C1 segment of cervical spinal cord (tissue), 14 donors: ENCODE data around the gene SOX21.
A peak's percentile ranks its signal among the peaks of the same experiment; 100 is the strongest.
"Not testable (repeated sequence)": the region's sequence is repeated elsewhere in the genome, so short reads cannot be mapped to it uniquely, and the experiment has no call there.

ENCODE experiments used
- DNase-seq, 14 donors: peaks; one replicate each; lab custom pipeline; 2025; lab: John Stamatoyannopoulos, UW

SOX21 gene

DNA sequence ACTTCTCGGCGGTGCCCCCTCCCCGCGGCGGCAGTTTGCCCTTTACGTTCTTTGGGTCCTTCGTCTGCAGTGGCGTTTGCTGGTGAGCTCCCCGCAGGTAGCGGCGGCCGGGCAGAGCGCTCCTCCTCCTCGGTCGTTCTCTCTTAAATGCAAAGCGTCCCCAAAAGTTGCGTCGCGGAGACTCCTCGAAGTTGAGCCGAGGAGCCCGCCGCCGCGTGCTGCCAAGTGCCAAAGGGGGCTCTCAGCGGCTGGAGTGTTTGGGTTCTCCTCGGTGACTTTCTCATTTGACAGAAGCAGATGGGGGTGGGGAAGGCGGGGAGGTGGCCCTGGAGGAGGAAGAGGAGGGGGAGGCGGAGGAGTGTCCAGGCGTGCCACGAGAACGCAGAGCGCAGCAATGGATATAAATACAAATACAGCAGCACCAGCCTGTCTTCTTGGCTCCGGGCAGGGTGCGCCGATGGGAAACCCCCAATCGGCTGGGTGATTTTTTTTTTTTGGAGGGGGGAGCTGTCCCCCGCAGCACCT, at the start of gene SOX21:
Gene SOX21, minus strand, starts transcription at position 259 of the 525 bp plus-strand sequence. CDS start 496 bp downstream, outside the sequence.
- DNase-seq, result peak in 8 of 14 donors; percentile 8 to 64 (median 48)

DNA sequence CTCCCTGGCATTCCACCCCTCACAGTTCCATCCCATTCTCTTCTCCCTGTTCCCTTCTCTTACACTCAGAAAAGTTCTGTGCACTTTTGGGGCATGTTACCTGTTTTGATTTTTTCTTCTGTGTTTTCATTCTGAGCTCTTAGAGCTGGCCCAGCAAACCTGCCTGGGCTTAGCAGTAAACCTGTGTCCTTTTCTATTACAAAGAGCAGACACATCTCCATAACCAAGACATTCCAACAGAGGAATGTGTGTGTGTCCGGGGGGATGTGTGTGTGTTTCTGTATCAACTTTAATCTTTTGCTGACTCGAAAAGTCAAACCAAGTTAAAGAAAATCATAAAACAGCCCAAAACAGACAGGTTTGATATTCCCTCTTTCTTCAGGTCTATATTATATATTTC, 49.1 kb upstream of the SOX21 start:
- no peak for DNase-seq

DNA sequence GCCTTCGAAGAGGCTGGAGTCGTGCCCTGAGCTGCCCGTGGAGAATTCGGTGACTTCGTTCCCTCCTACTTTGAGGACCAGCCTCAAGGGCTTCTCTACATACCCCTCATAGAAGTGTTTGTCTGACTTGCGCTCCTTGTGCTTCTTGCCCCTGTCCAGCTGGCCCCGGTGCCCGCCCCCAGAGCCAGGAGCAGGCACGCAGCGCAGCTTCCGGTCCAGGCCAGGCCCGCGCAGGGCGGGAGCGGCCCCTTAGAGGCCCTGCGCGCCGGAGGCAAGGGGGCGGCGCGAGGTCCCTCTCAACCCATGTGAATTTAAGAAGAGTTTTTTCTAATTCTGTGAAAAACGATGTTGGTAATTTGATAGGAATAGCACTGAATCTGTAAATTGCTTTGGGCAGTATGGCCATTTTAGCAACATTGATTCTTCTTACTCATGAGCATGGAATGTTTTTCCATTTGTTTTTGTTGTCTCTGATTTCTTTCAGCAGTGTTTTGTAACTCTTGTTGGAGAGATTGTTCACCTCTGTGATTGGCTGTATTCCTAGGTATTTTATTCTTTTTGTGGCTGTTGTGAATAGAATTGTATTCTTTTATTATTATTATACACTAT, 46.9 kb upstream of the SOX21 start:
- no peak for DNase-seq

DNA sequence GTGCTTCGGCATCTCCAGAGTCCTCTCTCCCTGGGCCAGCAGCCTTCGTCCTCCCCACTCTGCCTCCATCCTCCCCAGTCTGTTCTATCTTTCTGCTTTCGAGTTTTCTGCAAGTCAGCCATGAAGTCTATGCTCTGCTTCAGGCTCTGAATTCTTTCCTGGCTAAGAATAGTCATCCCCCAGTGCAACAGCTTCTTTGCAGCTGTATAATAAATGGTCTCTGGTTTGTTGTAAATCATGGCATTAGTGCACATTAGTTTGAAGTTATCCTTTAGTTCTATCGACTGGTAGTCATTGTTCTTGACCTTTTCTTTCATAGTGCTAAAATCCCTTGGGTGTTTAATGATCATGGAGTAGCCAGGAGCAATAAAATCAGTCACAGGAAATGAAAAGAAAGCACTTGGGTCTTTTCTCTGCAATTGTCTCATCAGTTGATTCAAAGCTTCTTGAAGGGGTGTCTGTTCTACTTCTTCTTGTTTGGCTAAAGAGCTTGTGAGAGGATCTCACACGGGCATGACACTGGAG, 46.2 kb upstream of the SOX21 start:
- no peak for DNase-seq

DNA sequence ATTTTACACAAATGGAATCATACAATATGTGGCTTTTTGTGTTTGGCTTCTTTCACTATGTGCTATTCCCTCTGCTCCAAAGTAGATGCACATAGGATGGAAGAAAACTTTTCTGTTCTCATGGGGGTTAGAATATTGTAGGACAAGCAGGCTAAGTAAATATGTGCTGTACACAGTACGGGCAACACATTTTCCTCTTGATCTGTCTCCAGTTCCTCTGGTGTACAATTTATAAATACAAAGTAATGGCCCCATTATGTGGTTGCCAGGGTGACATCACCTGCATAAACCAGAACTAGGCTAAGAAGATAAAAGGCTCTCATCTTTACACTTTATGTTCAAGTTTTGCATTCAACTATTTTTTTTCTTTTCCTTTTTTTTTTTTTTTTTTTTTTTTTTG, 41.0 kb upstream of the SOX21 start:
- DNase-seq, result no peak

DNA sequence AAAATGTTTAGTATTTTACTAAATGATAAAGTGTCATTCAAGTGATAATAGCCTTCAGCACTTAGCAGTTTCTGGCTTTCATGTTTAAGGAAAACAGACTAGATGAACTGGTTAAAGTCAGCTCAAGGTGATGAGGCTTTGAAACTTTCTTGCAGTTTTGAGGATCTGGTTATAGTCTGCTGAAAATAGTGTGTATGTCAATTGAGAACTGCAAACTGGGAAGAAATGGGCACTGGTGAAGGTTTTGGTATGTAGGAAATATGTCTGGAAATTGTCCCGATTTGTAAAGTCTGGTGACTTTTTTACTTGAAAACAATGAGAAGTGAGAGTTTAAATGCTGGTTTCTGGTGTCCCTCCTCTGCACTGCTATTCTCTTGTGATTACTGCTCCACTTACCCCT, 36.8 kb upstream of the SOX21 start:
- no peak for DNase-seq

DNA sequence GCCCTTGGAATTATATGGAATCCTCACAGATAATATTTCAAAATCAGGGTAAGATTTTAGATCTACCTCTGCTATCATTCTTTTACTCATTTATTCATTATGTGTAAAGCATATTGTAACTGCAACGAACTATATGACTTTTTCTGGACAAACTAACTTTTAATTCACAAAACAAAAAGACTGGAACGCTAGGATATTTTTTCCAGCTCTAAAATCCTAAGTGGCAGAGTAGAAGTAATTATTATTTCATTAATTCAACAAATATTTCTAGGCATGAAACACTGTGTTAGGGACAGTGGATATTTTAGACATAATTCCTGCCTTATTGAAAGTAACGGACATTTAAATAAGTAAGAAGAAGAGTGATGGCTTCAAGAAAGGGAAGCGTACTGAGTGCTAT, 26.9 kb upstream of the SOX21 start:
- no peak for DNase-seq

DNA sequence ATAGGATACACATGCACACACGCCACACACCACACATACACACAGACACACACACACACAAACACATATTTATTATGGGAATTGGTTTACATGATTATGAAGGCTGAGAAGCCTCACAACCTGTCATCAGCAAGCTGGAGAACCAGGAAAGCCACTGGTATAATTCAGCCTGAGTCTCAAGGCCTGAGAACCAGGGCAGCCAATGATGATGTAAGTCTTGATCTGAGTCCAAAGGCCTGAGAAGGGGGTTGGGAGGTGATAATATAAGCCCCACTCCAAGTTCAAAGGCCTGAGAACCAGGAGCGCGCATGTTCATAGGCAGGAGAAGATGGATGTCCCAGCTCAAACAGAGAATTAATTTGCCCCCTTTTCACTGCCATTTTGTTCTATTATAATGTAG, 18.7 kb upstream of the SOX21 start:
- DNase-seq, result no peak

DNA sequence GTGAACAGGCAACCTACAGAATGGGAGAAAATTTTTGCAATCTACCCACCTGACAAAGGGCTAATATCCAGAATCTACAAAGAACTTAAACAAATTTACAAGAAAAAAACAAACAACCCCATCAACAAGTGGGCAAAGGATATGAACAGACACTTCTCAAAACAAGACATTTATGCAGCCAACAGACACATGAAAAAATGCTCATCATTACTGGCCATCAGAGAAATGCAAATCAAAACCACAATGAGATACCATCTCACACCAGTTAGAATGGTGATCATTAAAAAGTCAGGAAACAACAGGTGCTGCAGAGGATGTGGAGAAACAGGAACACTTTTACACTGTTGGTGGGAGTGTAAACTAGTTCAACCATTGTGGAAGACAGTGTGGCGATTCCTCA, 17.6 kb upstream of the SOX21 start:
- DNase-seq, result not testable (repeated sequence)

DNA sequence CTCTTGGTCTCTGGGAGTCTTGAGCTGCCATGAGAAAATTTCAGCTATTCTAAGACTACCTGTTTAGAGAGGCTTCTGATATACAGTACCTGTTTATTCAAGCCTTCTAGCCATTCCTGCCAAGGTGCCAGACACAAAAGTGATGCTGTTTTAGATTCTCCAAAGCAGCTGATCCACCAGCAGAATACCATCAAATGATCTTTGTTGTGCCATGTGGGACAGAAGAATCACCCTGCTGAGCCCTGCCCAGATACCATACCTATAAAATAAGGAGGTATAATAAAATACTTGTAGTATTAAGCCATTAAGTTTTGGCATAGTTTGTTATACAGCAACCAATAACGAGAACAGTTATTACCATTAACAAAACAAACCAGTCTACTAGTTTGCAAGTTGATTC, 14.1 kb upstream of the SOX21 start:
- DNase-seq, result no peak

DNA sequence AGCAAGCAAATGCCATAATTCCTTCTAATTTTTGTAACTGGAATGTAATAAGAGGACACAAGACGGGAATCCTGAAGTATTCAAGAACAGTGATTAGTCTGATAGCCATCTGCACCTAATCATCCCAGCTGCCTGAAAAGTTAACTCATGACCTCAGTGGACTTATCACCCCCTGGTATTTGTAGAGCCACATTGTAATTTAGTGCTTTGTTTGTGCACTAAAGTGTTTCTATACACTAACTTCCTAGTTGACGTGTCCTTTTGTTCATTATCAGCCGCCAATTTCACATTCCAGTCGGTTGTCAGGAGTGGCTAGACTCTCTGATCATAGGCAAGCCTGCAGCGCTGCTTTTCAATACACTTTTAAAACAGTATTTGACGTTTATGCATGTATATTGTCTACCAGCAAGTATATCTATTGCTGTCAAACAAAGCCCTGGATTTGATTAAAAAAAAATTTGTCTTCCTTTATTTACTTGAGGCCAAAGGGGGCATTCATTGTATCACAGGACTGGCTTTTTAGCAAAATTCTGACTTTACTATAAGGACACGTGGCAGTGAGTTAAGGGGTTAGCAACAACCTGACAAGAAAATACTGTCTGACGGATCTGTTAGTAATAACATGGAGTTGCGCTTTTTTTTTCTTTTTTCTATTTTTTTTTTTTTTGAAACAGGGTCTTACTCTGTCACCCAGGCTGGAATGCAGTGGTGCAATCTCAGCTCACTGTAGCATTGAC, 10.4 kb upstream of the SOX21 start:
- DNase-seq, result no peak

DNA sequence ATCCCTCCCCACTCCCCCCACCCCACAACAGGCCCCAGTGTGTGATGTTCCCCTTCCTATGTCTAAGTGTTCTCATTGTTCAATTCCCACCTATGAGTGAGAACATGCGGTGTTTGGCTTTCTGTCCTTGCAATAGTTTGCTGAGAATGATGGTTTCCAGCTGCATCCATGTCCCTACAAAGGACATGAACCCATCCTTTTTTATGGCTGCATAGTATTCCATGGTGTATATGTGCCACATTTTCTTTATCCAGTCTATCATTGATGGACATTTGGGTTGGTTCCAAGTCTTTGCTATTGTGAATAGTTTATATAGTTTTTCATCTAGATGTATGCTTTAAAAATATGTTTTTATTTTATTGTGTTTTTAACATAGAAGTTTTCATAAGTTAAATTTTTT, 6.4 kb upstream of the SOX21 start:
- not testable (repeated sequence) for DNase-seq

DNA sequence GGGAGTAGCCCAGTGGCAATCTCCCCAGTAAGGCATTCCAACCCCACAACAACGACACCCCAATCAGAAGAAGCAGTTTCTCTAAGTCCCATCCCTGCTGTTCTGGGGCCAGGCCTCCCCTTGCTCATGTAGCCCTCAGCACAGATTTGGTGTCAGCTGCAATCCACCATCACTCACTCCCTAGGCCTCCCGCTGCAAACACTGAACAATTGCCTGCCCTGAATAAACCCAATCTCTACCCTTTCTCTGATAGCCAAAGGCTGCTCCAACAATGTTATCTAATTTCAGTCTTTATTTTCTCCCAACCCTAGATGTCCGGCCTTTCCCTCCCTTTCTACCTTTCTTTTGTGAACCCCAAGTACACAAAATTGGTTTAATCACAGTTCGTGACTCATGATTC, 5.6 kb upstream of the SOX21 start:
- no peak for DNase-seq

DNA sequence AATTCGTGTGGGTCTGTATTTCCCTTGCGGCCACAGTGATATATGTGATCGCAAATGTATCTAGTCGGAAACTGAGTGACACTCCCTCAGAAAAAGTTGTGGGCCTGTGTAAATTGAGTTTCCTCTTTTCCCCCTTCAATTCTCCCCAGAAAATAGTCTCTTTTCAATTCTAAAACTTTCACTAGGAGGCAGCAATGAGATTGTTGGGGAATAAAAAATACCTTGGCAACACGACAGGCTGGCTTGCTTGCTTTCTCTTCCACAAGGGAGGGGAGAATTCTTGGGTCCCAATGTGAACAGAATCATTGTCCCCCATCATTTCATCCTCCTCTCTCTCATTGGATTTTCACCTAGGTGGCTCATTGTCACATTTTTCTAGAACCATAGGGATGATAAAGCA, 3.7 kb upstream of the SOX21 start:
- no peak for DNase-seq

DNA sequence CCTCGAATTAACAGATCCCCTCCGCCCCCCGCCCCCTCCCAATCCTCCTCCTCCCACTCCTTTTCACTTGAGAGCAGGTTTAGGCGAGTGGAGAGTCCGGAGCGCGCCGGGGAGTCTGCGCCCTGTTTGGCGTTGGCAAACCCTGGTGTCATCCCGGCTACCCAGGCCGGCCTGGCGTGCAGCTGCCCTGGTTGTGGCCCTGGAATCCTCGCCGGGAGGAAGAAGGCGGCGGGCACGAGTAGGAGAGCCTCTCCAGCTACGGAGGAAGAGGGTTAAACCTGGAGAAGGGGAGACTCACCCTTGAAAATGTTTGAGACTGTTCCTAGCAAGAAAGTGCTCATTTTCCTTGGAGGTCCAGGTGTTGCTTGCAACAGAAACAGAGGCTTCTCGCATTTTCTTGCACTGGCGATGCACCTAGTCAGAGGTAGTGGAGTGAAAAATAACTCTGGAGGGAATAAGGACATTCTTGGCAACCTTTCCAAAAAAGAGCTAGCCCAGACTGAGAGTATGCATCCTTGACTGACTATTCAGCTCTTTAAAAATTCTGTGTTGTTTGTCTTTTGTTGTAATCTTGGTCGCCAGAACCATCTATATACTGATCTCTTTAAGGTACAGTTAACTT, 1.3 kb upstream of the SOX21 start:
- peak in 1 of 14 donors; percentile 20 for DNase-seq

DNA sequence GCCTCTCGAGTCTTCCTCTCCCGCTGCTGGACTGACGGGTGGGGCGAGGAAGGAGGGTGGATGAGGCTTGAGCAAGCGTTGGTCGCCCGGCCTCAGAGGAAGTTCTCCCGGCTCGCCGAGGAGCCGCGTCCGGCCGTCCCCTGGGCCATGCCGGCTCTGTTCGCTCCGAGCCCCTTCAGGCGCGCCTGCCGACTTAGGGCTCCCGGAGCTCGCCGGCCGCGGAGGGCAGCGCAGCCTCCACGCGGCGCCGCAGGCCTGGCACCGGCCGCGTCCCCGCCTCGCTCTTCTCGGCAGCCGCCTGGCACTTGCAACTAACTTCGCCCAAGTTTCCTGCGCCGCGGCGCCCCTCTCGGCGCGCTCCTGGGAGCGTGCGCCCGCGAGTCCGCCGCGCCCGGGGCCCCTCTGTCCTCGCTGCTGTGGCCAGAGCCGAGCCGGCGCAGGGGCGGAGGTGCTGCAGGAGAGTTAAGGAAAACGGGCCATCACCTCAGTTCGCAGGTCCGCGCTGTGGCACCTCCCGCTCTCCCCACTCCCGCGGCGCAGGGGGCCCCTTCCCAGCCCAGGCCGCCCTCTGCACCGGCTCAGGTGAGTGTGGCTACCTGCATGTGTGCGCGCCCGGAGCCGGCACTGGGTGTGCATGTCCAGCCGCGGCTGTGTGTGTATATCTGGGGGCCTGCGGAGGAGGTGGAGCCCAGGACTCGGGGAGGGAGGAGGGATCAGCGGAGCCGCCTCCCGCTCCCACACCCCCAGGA, 641 bp upstream of the SOX21 start:
- DNase-seq, result peak in 6 of 14 donors; percentile 20 to 69 (median 52)

DNA sequence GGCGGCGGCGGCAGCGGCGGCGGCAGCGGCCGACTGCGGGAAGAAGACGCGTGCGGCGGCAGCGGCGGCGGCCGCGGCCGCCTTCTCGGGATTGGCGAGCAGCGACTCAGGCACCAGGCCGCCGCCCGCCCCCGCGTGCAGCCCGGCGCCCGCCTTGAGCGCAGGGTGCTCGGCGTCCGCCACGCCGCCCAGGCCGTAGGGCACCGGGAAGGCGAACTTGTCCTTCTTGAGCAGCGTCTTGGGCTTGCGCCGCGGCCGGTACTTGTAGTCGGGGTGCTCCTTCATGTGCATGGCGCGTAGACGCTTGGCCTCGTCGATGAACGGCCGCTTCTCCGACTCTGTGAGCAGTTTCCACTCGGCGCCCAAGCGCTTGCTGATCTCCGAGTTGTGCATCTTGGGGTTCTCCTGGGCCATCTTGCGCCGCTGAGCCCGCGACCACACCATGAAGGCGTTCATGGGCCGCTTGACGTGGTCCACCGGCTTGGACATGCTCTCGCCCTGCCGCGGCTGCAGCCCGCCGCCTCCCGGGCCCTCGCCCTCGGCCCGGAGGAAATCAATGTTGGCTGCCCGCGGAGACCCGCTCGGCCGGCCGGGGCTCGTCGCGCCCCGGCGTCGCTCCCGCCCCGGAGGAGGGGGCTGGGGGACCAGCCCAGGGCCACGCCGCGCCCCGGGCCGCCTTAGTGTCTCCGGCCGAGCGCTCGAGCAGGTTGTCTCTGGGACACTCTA, 621 bp downstream of the SOX21 start:
- peak in 3 of 14 donors; percentile 31 to 73 (median 37) for DNase-seq

DNA sequence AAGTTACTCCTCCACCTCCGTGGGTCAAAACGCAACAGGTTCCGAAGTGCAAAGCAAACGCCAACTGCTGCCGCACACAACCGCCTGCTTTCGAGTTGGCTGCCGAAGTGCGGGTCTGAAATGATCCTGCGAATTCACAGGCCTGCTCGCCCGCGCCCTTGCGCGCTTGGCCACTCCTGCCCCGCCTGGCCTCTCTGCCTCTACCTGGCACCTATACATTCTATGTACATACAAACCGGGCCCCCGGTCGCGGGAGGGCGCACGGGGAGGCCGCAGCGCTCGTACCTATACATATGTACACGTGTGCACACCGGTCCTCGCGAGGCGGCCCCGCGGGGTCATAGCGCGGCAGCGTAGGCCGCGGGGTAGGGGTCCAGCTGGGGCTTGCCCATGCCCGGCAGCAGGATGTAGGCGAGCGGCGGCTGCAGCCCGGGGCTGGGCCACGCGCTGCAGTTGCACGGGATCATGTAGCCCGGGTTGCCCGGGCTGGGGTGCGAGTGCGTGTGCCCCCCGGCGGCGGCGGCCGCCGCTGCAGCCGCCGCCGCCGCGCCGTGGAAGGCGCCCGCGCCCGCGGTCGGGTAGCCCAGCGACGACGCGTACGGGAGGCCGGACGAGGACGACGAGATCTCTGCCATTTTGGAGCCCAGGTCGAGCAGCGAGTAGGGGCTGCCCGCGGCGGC, 1.3 kb downstream of the SOX21 start:
- peak in 5 of 14 donors; percentile 19 to 73 (median 58) for DNase-seq

DNA sequence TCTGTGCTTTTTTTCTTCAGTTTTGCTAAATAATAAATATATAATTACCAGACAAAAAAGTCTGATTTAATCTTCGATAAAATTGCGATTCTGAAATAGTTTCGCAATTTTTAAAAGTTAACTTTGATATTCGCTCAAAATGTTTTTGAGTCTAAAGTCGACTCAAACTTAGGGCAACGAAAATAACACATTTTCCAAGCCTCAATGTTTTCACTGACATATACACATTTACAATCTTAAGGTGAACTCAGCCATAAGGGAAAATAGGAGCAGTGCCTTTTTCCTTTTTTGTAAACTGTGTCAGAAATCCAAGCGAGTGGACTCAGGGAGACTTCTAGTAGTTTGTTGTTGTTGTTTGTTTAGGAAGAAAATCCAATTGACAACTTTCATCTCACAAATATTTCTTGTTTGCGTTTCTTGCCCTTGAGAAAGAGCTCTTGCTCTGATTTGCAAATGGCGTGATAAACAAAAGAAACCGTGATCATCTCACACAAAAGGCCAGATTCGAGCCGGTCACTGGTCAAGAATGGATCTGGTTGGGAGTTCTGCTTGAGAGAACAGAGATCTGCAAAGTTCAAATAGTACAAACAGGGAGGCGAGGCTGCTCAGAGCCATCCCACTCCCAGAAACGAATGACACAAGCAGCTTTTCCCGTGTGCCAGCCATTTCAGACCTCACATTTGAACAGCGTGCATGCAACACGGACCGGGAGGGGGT, 2.1 kb downstream of the SOX21 start:
- DNase-seq, result peak in 2 of 14 donors; percentile 48 to 66
